GM19043 (cell line): ENCODE measurements around the gene EPHB4.
"Not testable (repeated sequence)": the region's sequence is repeated elsewhere in the genome, so short reads cannot be mapped to it uniquely, and the experiment has no call there.

Experiments used
- ATAC-seq: cut with Tn5 transposase; IDR thresholded peaks from one replicate; pipeline ENCODE4 v1.9.1; 2021; ENCODE audit warnings: low read depth; ENCODE audit not compliant: unreplicated experiment

EPHB4 gene

GRCh38 chr7:100823140-100823525, 4.2 kb downstream of the EPHB4 start:
- ATAC-seq, result no peak

- ATAC-seq, result no peak
Measured at GRCh38 chr7:100822236-100823139, 4.8 kb downstream of the EPHB4 start.

GRCh38 chr7:100819586-100819985, 7.7 kb downstream of the EPHB4 start:
- ATAC-seq, result no peak

- no peak for ATAC-seq
Measured at GRCh38 chr7:100818825-100819224, 8.5 kb downstream of the EPHB4 start.

- ATAC-seq, result no peak
Measured at GRCh38 chr7:100818366-100818765, 9.0 kb downstream of the EPHB4 start.

- ATAC-seq, result no peak
Measured at GRCh38 chr7:100817097-100817496, 10.2 kb downstream of the EPHB4 start.

GRCh38 chr7:100816515-100816914, 10.8 kb downstream of the EPHB4 start:
- not testable (repeated sequence) for ATAC-seq

- no peak for ATAC-seq
Measured at GRCh38 chr7:100812729-100813128, 14.6 kb downstream of the EPHB4 start.

GRCh38 chr7:100811480-100811879, 15.8 kb downstream of the EPHB4 start:
- no peak for ATAC-seq

- no peak for ATAC-seq
Measured at GRCh38 chr7:100808354-100808875, 18.9 kb downstream of the EPHB4 start.

- not testable (repeated sequence) for ATAC-seq
Measured at GRCh38 chr7:100806883-100807282, 20.4 kb downstream of the EPHB4 start.

GRCh38 chr7:100806276-100806675, 21.0 kb downstream of the EPHB4 start:
- no peak for ATAC-seq

GRCh38 chr7:100804681-100805431, 22.5 kb downstream of the EPHB4 start:
- ATAC-seq, result no peak

GRCh38 chr7:100803398-100804161, 23.7 kb downstream of the EPHB4 start:
- ATAC-seq, result peak; percentile 99

- ATAC-seq, result no peak
Measured at GRCh38 chr7:100802951-100803350, 24.4 kb downstream of the EPHB4 start.

GRCh38 chr7:100801833-100802568, 25.3 kb downstream of the EPHB4 start:
- ATAC-seq, result no peak

GRCh38 chr7:100799037-100799896, 28.1 kb downstream of the EPHB4 start:
- no peak for ATAC-seq

- no peak for ATAC-seq
Measured at GRCh38 chr7:100794741-100795140, 32.6 kb downstream of the EPHB4 start.
